ENCODE data around the gene NETO2.

DNA sequence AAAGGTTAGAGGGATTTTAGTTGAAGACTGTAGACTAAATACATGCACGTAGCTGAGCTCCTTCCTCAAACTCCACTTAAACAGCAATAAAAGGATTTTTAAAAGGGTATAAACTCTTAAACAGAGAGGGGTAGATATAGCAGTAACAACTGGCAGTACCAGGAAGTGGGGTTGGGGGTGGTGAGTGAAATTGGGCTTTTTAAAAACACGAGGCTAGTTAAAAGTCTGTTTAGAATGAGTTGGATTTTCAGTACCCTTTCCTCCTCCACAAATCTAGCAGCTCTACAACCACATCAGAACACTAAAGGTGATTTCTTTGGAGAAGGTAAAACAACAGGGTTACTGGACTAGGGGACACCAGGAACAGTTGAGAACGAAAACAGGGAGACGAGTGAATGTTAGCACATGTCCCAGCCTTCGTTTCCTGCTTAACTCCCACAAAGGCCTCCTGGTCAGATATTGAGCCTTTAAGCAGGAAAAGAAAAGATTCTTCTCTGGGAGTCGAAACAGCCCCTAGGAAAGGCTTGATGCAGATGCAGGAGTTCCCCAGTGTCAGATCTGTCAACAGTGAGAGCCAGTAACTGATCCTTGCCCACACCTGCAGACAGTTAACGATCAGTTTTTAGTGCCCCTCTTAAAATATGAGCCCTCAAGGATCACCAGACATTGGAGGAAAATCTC is 13.8 kb downstream of the NETO2 start:
- no peak for TF ChIP-seq EHMT2 (IDR thresholded peaks at IDR 0.05)
- TF ChIP-seq, protein P1, sequence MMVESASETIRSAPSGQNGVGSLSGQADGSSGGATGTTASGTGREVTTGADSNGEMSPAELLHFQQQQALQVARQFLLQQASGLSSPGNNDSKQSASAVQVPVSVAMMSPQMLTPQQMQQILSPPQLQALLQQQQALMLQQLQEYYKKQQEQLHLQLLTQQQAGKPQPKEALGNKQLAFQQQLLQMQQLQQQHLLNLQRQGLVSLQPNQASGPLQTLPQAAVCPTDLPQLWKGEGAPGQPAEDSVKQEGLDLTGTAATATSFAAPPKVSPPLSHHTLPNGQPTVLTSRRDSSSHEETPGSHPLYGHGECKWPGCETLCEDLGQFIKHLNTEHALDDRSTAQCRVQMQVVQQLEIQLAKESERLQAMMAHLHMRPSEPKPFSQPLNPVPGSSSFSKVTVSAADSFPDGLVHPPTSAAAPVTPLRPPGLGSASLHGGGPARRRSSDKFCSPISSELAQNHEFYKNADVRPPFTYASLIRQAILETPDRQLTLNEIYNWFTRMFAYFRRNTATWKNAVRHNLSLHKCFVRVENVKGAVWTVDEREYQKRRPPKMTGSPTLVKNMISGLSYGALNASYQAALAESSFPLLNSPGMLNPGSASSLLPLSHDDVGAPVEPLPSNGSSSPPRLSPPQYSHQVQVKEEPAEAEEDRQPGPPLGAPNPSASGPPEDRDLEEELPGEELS (CRISPR knock-in tag; IDR thresholded peaks at IDR 0.05; ENCODE audit: borderline replicate concordance): no peak
- no peak for TF ChIP-seq ZNF551 (CRISPR knock-in tag; IDR thresholded peaks at IDR 0.05)
- no peak for TF ChIP-seq KDM5B (IDR thresholded peaks at IDR 0.05; ENCODE audit: insufficient replicate concordance, low read depth, low read length)
- TF ChIP-seq MAFF (IDR thresholded peaks at IDR 0.05; ENCODE audit: low read length): no peak
- no peak for TF ChIP-seq POLR2G (IDR thresholded peaks at IDR 0.05; ENCODE audit: low read depth, low read length)
- TF ChIP-seq ZNF274 (IDR thresholded peaks at IDR 0.05; ENCODE audit: borderline replicate concordance, low read depth, low read length): no peak
- TF ChIP-seq, protein P2, sequence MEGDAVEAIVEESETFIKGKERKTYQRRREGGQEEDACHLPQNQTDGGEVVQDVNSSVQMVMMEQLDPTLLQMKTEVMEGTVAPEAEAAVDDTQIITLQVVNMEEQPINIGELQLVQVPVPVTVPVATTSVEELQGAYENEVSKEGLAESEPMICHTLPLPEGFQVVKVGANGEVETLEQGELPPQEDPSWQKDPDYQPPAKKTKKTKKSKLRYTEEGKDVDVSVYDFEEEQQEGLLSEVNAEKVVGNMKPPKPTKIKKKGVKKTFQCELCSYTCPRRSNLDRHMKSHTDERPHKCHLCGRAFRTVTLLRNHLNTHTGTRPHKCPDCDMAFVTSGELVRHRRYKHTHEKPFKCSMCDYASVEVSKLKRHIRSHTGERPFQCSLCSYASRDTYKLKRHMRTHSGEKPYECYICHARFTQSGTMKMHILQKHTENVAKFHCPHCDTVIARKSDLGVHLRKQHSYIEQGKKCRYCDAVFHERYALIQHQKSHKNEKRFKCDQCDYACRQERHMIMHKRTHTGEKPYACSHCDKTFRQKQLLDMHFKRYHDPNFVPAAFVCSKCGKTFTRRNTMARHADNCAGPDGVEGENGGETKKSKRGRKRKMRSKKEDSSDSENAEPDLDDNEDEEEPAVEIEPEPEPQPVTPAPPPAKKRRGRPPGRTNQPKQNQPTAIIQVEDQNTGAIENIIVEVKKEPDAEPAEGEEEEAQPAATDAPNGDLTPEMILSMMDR (IDR thresholded peaks at IDR 0.05 in 2 of 3, conservative IDR thresholded peaks at IDR 0.05 in 1 of 3; ENCODE audit: insufficient read depth in 2 of 3, low read depth in 1 of 3, low read length in 3 of 3): no peak
- no peak for TF ChIP-seq JUND (IDR thresholded peaks at IDR 0.05; ENCODE audit: borderline replicate concordance, low read depth, low read length)
- no peak for TF ChIP-seq JUND (tag; IDR thresholded peaks at IDR 0.05; ENCODE audit: borderline replicate concordance, low read depth, low read length)
- no peak for TF ChIP-seq POLR2AphosphoS5 (IDR thresholded peaks at IDR 0.05; ENCODE audit: control insufficient read depth, insufficient read depth, low read depth, low read length)
